K562 (cell line): ENCODE results near the gene PRKCE. TPM values are rescaled to one million over a fixed set of nuclear protein-coding genes. Genes with fewer than 3 reads are reported as not detected.

ENCODE experiments used
- ATAC-seq: fragments of 200-7000 bp; cut with Tn5 transposase; 3 replicates; pipeline ENCODE4 v1.9.1; 2020; ENCODE audit warnings: moderate library complexity
- BruUV-seq: library from RNA; stranded (reverse); fragments of 400-500 nt; replicated peaks from 2 replicates; lab custom pipeline; 2021; lab: Mats Ljungman, UMichigan
- CTCF ChIA-PET: fragments of 300-600 bp; formaldehyde crosslinking; extraction: SDS; loops from one replicate; lab custom pipeline; 2021; ENCODE audit warnings: low intra/inter-chr PET ratio; lab: Yijun Ruan, JAX
- POLR2A ChIA-PET: fragments of 300-600, 350-650 bp; sonication (Branson Sonifier 250); formaldehyde crosslinking; extraction: SDS; loops from one replicate; lab custom pipeline; 2021; ENCODE audit warnings: antibody characterized with exemption, inconsistent platforms; lab: Yijun Ruan, JAX
- DNase-seq, 4 experiments: peaks; one replicate each; pipeline versions ENCODE4 v3.0.0 to v3.0.0-alpha.2; 2011 to 2018; ENCODE audit warnings: low spot score in 3 of 4, mixed read lengths in 3 of 4; ENCODE audit errors: extremely low read depth in 1 of 4
- FAIRE-seq: peaks from 2 replicates; lab custom pipeline; 2011; peaks lifted over from hg19 to GRCh38; lab: Jason Lieb, UNC
- H2AFZ ChIP-seq: 2 replicates; pipeline ENCODE4 v1.6.0; 2011; ENCODE audit warnings: low read depth, low read length, control low read depth, inconsistent platforms
- H3K27ac ChIP-seq: fragments of 200-600 bp; 3 replicates; pipeline ENCODE4 v1.8.0; 2011; ENCODE audit warnings: low read depth, mild to moderate bottlenecking, control low read depth, inconsistent platforms, low read length, moderate library complexity, mixed read lengths; ENCODE audit errors: extremely low read depth
- H3K27me3 ChIP-seq, 2 experiments: fragments of 300-600 bp in 1 of 2; 2 replicates in 1 of 2; 3 replicates in 1 of 2; pipeline versions ENCODE4 v1.6.0 to v1.8.0; 2011; ENCODE audit warnings: inconsistent platforms in 2 of 2, low read length in 2 of 2, mild to moderate bottlenecking in 1 of 2, mixed read lengths in 1 of 2, moderate library complexity in 1 of 2; ENCODE audit not compliant: control insufficient read depth in 2 of 2, insufficient read depth in 2 of 2
- H3K36me3 ChIP-seq: fragments of 300-600 bp; 3 replicates; pipeline ENCODE4 v1.8.0; 2011; ENCODE audit warnings: mild to moderate bottlenecking, low read length, inconsistent platforms; ENCODE audit not compliant: control insufficient read depth, insufficient read depth
- H3K4me1 ChIP-seq, 2 experiments: fragments of 200-600 bp in 1 of 2; replicated peaks in 1 of 2; 2 replicates in 1 of 2; 3 replicates in 1 of 2; pipeline versions ENCODE4 v1.5.1 to v1.8.0; 2011; ENCODE audit warnings: inconsistent platforms in 2 of 2, low read length in 2 of 2, mild to moderate bottlenecking in 1 of 2, mixed read lengths in 1 of 2, moderate library complexity in 1 of 2; ENCODE audit not compliant: control insufficient read depth in 2 of 2, insufficient read depth in 2 of 2
- H3K4me2 ChIP-seq: 2 replicates; pipeline ENCODE4 v1.6.1; 2011; ENCODE audit warnings: low read length, control low read depth, inconsistent platforms, mixed read lengths; ENCODE audit not compliant: insufficient read depth
- H3K4me3 ChIP-seq: fragments of 200-600 bp; sonication (generic), shearing (Covaris generic); 2 replicates; pipeline ENCODE4 v1.5.1; 2016; ENCODE audit warnings: control low read depth, inconsistent platforms
- H3K79me2 ChIP-seq: fragments of 200-600 bp; 3 replicates; pipeline ENCODE4 v1.8.0; 2011; ENCODE audit warnings: low read length, inconsistent platforms; ENCODE audit not compliant: control insufficient read depth, insufficient read depth
- H3K9ac ChIP-seq, 2 experiments: 2 replicates each; pipeline versions ENCODE4 v1.6.0 to v1.6.1; 2011; ENCODE audit warnings: low read depth in 2 of 2, low read length in 2 of 2, control low read depth in 1 of 2, inconsistent platforms in 1 of 2, mild to moderate bottlenecking in 1 of 2, mixed read lengths in 1 of 2; ENCODE audit not compliant: insufficient read depth in 1 of 2
- H3K9me1 ChIP-seq: one replicate; pipeline ENCODE4 v1.6.0; 2011; ENCODE audit warnings: inconsistent platforms, mild to moderate bottlenecking, low read length, moderate library complexity; ENCODE audit not compliant: control insufficient read depth, insufficient read depth
- H3K9me3 ChIP-seq: replicated peaks from 2 replicates; pipeline ENCODE4 v1.5.1; 2011; ENCODE audit warnings: low read depth, low read length, inconsistent platforms; ENCODE audit not compliant: control insufficient read depth, insufficient read depth
- H4K20me1 ChIP-seq: replicated peaks from 2 replicates; pipeline ENCODE4 v1.6.1; 2011; ENCODE audit warnings: low read length, inconsistent platforms, mixed read lengths; ENCODE audit not compliant: control insufficient read depth, insufficient read depth
- ATF7 ChIP-seq: fragments of 450-650 bp; IDR thresholded peaks from 2 replicates; pipeline ENCODE4 v1.7.1; 2014; ENCODE audit warnings: mild to moderate bottlenecking, moderate library complexity
- NCOA1 ChIP-seq: fragments of 450-650 bp; IDR thresholded peaks from 2 replicates; pipeline ENCODE4 v1.6.1; 2016; ENCODE audit warnings: low read depth
- PHB ChIP-seq: fragments of 250-450 bp; sonication (Bioruptor Pico); IDR thresholded peaks from 2 replicates; pipeline ENCODE4 v1.5.0; 2021
- SIRT6 ChIP-seq: IDR thresholded peaks from one replicate; pipeline ENCODE4 v1.6.1; 2012; ENCODE audit warnings: low read depth, mild to moderate bottlenecking, control low read depth, inconsistent platforms, low read length, moderate library complexity
- ZNF584 ChIP-seq: fragments of 200-800 bp; sonication (Bioruptor generic); IDR thresholded peaks from 2 replicates; pipeline ENCODE4 v1.6.1; 2016; ENCODE audit warnings: low read depth, mild to moderate bottlenecking, missing genetic modification characterization, missing compliant biosample characterization
- WGBS: fragments of 100-300 bp; shearing (Covaris generic); methylation state at CpG from one replicate; pipeline ENCODE4 v1.1.6; 2016; ENCODE audit warnings: low coverage, mixed read lengths; ENCODE audit not compliant: insufficient coverage; ENCODE audit errors: missing lambda C conversion rate; 5-methylcytosine and 5-hydroxymethylcytosine counted together
- in situ Hi-C: fragments of 300-500 bp; cut with MboI; formaldehyde crosslinking; loops from 4 replicates; pipeline ENCODE4 v1.15.0; 2018; ENCODE audit warnings: inconsistent platforms, mixed read lengths
- intact Hi-C: fragments of 100-400 bp; cut with micrococcal nuclease; formaldehyde crosslinking; loops from 2 replicates; pipeline ENCODE4 v1.14.2; 2022
- polyA plus RNA-seq, 8 experiments: library from polyadenylated mRNA; depleted of rRNA in 4 of 8; stranded (reverse) in 5 of 8; unstranded in 3 of 8; fragments of >200 nt; fragmentation: Nextera tagmentation in 2 of 8; fragmentation: Illumina TruSeq in 1 of 8; extraction: Ambion mirVana in 2 of 8; extraction: Trizol in 1 of 8; gene quantifications; 2 replicates each; pipeline versions ENCODE4 v1.2.1 to v1.2.3, GENCODE V29; 2011 to 2014; ENCODE audit warnings: inconsistent platforms in 1 of 8, missing spikeins in 1 of 8
- total RNA-seq, 7 experiments: library from RNA; depleted of rRNA in 6 of 7; stranded (reverse); fragments of >200 nt in 6 of 7; fragmentation: Illumina TruSeq in 2 of 7; extraction: Trizol in 2 of 7; gene quantifications; 2 replicates each; pipeline versions ENCODE4 v1.2.1 to v1.2.3, GENCODE V29; 2011 to 2021; ENCODE audit warnings: low replicate concordance in 1 of 7
- TF ChIP-seq, protein P1 (sequence below): fragments of 450-650 bp; IDR thresholded peaks from 2 replicates; pipeline ENCODE4 v1.6.1; 2016; ENCODE audit warnings: mild to moderate bottlenecking, moderate library complexity

Gene PRKCE
- total and polyA plus RNA-seq, 9 of the 15 experiments (the other 6 are each of a cell fraction or from before 2014, with no cell fraction given): 0.06 to 1.0 (median 0.22) TPM; not detected in 1

DNA sequence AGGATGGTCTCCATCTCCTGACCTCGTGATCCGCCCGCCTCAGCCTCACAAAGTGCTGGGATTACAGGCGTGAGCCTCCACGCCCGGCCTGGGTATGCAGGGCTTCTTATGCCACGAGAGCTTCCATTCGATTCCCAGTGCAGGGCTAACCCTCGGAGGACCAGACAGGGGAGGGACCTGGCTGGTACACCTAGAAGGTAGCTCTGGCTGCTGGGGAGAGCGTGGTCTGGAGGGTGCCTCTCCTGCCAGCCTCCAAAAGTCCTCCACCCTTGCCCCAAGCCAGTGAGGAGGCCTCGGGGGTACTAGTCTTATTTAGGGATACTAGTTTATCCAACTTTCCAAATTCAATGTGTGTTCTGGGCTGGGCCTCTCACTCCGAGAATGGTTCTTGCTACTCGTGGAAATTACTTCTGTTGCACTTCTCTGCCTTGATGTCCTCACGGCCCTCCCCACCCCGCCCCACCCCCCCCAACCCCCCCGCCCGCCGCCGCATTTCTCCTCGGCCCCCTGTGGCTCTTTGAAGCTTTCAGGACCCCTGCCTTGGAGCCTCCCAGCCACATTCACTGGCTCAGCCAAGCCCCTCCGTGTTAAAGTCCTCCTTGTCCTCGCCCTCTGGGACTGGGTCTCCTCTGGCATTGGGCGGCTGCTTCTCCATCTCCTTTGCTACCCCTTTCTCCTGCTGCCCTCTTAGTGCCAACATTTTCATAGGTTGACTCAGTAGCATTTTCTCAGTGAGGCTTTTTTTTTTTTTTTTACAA is 502.7 kb downstream of the PRKCE start (continued):
- TF ChIP-seq SIRT6 (no peak), ZNF584 (CRISPR knock-in tag) (no peak), NCOA1 (no peak)

- Histone ChIP-seq H3K79me2 (no peaks in the 10 kb centered on the region), H3K4me3 (no peak overlapping the region), H4K20me1 (no peaks in the 10 kb centered on the region; the same call in 1 of the 2 replicates), H3K9ac (no peak overlapping the region), H3K4me2 (no peak overlapping the region), H3K9me1 (no peaks in the 10 kb centered on the region), H3K9me3 (no peaks in the 10 kb centered on the region), H2AFZ (no peak overlapping the region), H3K4me1 (no peaks in the 10 kb centered on the region), H3K36me3 (no peaks in the 10 kb centered on the region), H3K27me3 (peaks cover 14 to 61% of the 10 kb centered on the region in 2 experiments), H3K27ac (no peak overlapping the region)
- ATAC-seq (no peak), FAIRE-seq (no peak), DNase-seq (no peak)
- 3% methylated on average over 9 of the region's 9 CpGs for WGBS
- ChIA-PET CTCF (no interaction called here), POLR2A (interaction anchor here (0.8 kb wide), 1 partner anchor 30 kb away, joined by 3 read pairs; no protein-coding TSS in a partner anchor)
- intact Hi-C loops (no loop called here), in situ Hi-C loops (no loop called here)
- no TSS peak for BruUV-seq
- TF ChIP-seq, protein P1, sequence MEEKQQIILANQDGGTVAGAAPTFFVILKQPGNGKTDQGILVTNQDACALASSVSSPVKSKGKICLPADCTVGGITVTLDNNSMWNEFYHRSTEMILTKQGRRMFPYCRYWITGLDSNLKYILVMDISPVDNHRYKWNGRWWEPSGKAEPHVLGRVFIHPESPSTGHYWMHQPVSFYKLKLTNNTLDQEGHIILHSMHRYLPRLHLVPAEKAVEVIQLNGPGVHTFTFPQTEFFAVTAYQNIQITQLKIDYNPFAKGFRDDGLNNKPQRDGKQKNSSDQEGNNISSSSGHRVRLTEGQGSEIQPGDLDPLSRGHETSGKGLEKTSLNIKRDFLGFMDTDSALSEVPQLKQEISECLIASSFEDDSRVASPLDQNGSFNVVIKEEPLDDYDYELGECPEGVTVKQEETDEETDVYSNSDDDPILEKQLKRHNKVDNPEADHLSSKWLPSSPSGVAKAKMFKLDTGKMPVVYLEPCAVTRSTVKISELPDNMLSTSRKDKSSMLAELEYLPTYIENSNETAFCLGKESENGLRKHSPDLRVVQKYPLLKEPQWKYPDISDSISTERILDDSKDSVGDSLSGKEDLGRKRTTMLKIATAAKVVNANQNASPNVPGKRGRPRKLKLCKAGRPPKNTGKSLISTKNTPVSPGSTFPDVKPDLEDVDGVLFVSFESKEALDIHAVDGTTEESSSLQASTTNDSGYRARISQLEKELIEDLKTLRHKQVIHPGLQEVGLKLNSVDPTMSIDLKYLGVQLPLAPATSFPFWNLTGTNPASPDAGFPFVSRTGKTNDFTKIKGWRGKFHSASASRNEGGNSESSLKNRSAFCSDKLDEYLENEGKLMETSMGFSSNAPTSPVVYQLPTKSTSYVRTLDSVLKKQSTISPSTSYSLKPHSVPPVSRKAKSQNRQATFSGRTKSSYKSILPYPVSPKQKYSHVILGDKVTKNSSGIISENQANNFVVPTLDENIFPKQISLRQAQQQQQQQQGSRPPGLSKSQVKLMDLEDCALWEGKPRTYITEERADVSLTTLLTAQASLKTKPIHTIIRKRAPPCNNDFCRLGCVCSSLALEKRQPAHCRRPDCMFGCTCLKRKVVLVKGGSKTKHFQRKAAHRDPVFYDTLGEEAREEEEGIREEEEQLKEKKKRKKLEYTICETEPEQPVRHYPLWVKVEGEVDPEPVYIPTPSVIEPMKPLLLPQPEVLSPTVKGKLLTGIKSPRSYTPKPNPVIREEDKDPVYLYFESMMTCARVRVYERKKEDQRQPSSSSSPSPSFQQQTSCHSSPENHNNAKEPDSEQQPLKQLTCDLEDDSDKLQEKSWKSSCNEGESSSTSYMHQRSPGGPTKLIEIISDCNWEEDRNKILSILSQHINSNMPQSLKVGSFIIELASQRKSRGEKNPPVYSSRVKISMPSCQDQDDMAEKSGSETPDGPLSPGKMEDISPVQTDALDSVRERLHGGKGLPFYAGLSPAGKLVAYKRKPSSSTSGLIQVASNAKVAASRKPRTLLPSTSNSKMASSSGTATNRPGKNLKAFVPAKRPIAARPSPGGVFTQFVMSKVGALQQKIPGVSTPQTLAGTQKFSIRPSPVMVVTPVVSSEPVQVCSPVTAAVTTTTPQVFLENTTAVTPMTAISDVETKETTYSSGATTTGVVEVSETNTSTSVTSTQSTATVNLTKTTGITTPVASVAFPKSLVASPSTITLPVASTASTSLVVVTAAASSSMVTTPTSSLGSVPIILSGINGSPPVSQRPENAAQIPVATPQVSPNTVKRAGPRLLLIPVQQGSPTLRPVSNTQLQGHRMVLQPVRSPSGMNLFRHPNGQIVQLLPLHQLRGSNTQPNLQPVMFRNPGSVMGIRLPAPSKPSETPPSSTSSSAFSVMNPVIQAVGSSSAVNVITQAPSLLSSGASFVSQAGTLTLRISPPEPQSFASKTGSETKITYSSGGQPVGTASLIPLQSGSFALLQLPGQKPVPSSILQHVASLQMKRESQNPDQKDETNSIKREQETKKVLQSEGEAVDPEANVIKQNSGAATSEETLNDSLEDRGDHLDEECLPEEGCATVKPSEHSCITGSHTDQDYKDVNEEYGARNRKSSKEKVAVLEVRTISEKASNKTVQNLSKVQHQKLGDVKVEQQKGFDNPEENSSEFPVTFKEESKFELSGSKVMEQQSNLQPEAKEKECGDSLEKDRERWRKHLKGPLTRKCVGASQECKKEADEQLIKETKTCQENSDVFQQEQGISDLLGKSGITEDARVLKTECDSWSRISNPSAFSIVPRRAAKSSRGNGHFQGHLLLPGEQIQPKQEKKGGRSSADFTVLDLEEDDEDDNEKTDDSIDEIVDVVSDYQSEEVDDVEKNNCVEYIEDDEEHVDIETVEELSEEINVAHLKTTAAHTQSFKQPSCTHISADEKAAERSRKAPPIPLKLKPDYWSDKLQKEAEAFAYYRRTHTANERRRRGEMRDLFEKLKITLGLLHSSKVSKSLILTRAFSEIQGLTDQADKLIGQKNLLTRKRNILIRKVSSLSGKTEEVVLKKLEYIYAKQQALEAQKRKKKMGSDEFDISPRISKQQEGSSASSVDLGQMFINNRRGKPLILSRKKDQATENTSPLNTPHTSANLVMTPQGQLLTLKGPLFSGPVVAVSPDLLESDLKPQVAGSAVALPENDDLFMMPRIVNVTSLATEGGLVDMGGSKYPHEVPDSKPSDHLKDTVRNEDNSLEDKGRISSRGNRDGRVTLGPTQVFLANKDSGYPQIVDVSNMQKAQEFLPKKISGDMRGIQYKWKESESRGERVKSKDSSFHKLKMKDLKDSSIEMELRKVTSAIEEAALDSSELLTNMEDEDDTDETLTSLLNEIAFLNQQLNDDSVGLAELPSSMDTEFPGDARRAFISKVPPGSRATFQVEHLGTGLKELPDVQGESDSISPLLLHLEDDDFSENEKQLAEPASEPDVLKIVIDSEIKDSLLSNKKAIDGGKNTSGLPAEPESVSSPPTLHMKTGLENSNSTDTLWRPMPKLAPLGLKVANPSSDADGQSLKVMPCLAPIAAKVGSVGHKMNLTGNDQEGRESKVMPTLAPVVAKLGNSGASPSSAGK: no peak
- TF ChIP-seq PHB: no peak
- TF ChIP-seq ATF7: no peak
Observed at GRCh38 chr2:46157072-46157965, 505.8 kb downstream of the PRKCE start.
